Neural progenitor cell (in vitro differentiated cells): ENCODE results near the gene FYCO1. TPM values are rescaled to one million over a fixed set of nuclear protein-coding genes. Genes with fewer than 3 reads are reported as not detected.

Experiments
- DNase-seq: peaks from one replicate; pipeline ENCODE4 v3.0.0-alpha.2; 2016; ENCODE audit warnings: low spot score
- H2AFZ ChIP-seq: fragments of 200-600 bp; sonication (generic); replicated peaks from 2 replicates; pipeline ENCODE4 v1.6.1; 2016; ENCODE audit warnings: antibody characterized with exemption
- H3F3A ChIP-seq: fragments of 200-600 bp; sonication (generic); 2 replicates; pipeline ENCODE4 v1.6.1; 2016; ENCODE audit warnings: antibody characterized with exemption, low read depth
- H3K27ac ChIP-seq: fragments of 200-600 bp; sonication (generic); 2 replicates; pipeline ENCODE4 v1.5.1; 2016; ENCODE audit warnings: mild to moderate bottlenecking
- H3K27me3 ChIP-seq: fragments of 200-600 bp; sonication (generic); 2 replicates; pipeline ENCODE4 v1.6.1; 2016; ENCODE audit warnings: mild to moderate bottlenecking, moderate library complexity
- H3K36me3 ChIP-seq: fragments of 200-600 bp; sonication (generic); 2 replicates; pipeline ENCODE4 v1.5.1; 2016
- H3K4me1 ChIP-seq: fragments of 200-600 bp; sonication (generic); 2 replicates; pipeline ENCODE4 v1.6.1; 2016; ENCODE audit warnings: mixed run types
- H3K4me2 ChIP-seq: fragments of 200-600 bp; sonication (generic); 2 replicates; pipeline ENCODE4 v1.6.1; 2016
- H3K4me3 ChIP-seq: fragments of 200-600 bp; sonication (generic); 2 replicates; pipeline ENCODE4 v1.5.1; 2016
- H3K79me2 ChIP-seq: fragments of 200-600 bp; sonication (generic); 2 replicates; pipeline ENCODE4 v1.6.1; 2016; ENCODE audit warnings: low read depth
- H3K9ac ChIP-seq: fragments of 200-600 bp; sonication (generic); 2 replicates; pipeline ENCODE4 v1.6.1; 2016
- H3K9me3 ChIP-seq: fragments of 200-600 bp; sonication (generic); 2 replicates; pipeline ENCODE4 v1.5.1; 2016; ENCODE audit warnings: low read depth
- H4K20me1 ChIP-seq: fragments of 200-600 bp; sonication (generic); 2 replicates; pipeline ENCODE4 v1.6.1; 2016; ENCODE audit warnings: low read depth
- H3K27ac Mint-ChIP-seq: 3 replicates; pipeline ENCODE4 v1.8.0; 2021; ENCODE audit warnings: mixed read lengths
- H3K27me3 Mint-ChIP-seq: 2 replicates; pipeline ENCODE4 v1.8.0; 2022; ENCODE audit warnings: low read depth, mild to moderate bottlenecking, inconsistent platforms, moderate library complexity, mixed read lengths; ENCODE audit not compliant: insufficient read depth
- H3K36me3 Mint-ChIP-seq: 3 replicates; pipeline ENCODE4 v1.8.0; 2021; ENCODE audit warnings: mixed read lengths
- H3K4me1 Mint-ChIP-seq: 3 replicates; pipeline ENCODE4 v1.8.0; 2021; ENCODE audit warnings: mixed read lengths
- H3K4me3 Mint-ChIP-seq: 3 replicates; pipeline ENCODE4 v1.8.0; 2021; ENCODE audit warnings: mild to moderate bottlenecking, moderate library complexity, mixed read lengths
- H3K9me3 Mint-ChIP-seq: 3 replicates; pipeline ENCODE4 v1.8.0; 2020; ENCODE audit warnings: mixed read lengths
- CTCF ChIP-seq: fragments of 200-600 bp; sonication (generic); IDR thresholded peaks from 2 replicates; pipeline ENCODE4 v1.5.1; 2017; ENCODE audit warnings: antibody characterized with exemption, mild to moderate bottlenecking
- EZH2 ChIP-seq: fragments of 200-600 bp; sonication (generic); IDR thresholded peaks from 2 replicates; pipeline ENCODE4 v1.6.1; 2017; ENCODE audit warnings: antibody characterized with exemption, mild to moderate bottlenecking, moderate library complexity
- EZH2phosphoT487 ChIP-seq: fragments of 200-600 bp; sonication (generic); IDR thresholded peaks from 2 replicates; pipeline ENCODE4 v1.6.1; 2017; ENCODE audit warnings: antibody characterized with exemption
- total RNA-seq: library from RNA; depleted of rRNA; stranded (reverse); fragments of >200 nt; gene quantifications from 2 replicates; pipeline ENCODE4 v1.2.3, GENCODE V29; 2015; ENCODE audit warnings: low replicate concordance

Gene FYCO1
- total RNA-seq, 1 donor from 2014 or later, result 6.8 TPM

DNA sequence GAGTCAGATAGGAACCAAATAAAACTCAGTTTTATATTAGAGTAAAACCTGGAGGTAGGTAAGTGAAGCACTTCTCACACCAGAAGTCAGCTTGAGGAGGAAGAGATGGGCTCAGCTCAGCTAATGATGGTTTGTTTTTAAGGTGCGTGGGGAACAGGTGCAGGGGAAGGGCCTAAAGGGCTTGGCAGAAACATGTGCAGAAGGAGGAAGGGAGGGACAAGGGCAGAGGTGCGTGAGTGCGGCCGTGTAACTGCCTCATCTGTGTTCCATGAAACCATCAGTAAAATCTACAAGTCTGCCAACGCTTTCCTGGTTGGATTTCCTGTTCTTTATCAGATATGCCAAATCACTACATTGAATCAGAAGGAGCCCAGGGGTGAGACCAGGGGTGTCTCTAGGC is 19.9 kb downstream of the FYCO1 start:
- Histone ChIP-seq H3K4me3 (no peak overlapping the region), H3K9me3 (no peaks in the 10 kb centered on the region), H3K27me3 (no peaks in the 10 kb centered on the region), H4K20me1 (no peaks in the 10 kb centered on the region), H3K79me2 (no peaks in the 10 kb centered on the region), H3K9ac (no peak overlapping the region), H3K4me1 (no peaks in the 10 kb centered on the region), H2AFZ (no peak overlapping the region), H3K36me3 (peaks cover 4% of the 10 kb centered on the region), H3K4me2 (no peak overlapping the region), H3K27ac (no peak overlapping the region), H3F3A (no peaks in the 10 kb centered on the region)
- Mint-ChIP-seq H3K27ac (no peak overlapping the region), H3K9me3 (no peaks in the 10 kb centered on the region), H3K36me3 (peaks cover 13% of the 10 kb centered on the region), H3K27me3 (no peaks in the 10 kb centered on the region), H3K4me3 (no peak overlapping the region), H3K4me1 (no peaks in the 10 kb centered on the region)
- DNase-seq, result no peak
- TF ChIP-seq CTCF (no peak), EZH2phosphoT487 (no peak), EZH2 (no peak)

DNA sequence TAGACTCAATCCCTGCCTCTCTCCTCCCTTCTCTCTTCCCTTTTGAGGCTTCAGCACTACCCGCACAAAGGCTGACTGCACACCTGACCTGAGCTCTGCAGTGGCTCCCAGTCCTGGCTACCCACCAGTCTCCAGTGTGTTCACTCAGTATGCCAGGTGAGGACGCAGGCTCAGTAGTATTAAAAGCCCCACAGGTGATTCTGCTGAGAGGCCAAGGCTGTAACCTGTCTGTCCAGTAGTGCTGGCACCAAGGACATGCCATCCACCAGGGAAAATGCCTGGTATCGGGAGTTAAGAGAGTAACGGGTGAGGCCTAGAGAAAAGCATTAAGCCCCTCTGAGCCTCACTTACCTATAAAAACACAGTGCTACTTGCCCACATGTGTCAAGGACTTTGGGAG is 20.9 kb downstream of the FYCO1 start:
- H3K27me3 ChIP-seq, result no peaks in the 10 kb centered on the region
- no peaks in the 10 kb centered on the region for H3F3A ChIP-seq
- H3K27ac ChIP-seq, result no peak overlapping the region
- H3K4me2 ChIP-seq, result no peak overlapping the region
- Mint-ChIP-seq H3K4me3 (no peak overlapping the region), H3K4me1 (no peaks in the 10 kb centered on the region), H3K36me3 (peaks cover 14% of the 10 kb centered on the region), H3K27me3 (no peaks in the 10 kb centered on the region), H3K27ac (no peak overlapping the region), H3K9me3 (no peaks in the 10 kb centered on the region)
- H3K4me3 ChIP-seq, result no peak overlapping the region
- H3K36me3 ChIP-seq, result no peaks in the 10 kb centered on the region
- no peaks in the 10 kb centered on the region for H3K9me3 ChIP-seq
- H2AFZ ChIP-seq, result no peak overlapping the region
- H3K4me1 ChIP-seq, result no peaks in the 10 kb centered on the region
- no peaks in the 10 kb centered on the region for H4K20me1 ChIP-seq
- no peak for TF ChIP-seq EZH2phosphoT487
- DNase-seq, result no peak
- no peak overlapping the region for H3K9ac ChIP-seq
- H3K79me2 ChIP-seq, result no peaks in the 10 kb centered on the region

GRCh38 chr3:45972534-45973402 is 22.9 kb downstream of the FYCO1 start:
- H3K79me2 ChIP-seq, result no peaks in the 10 kb centered on the region
- H3K4me2 ChIP-seq, result no peak overlapping the region
- no peaks in the 10 kb centered on the region for H3K27me3 ChIP-seq
- H4K20me1 ChIP-seq, result no peaks in the 10 kb centered on the region
- peaks cover 14% of the 10 kb centered on the region for H3K36me3 Mint-ChIP-seq
- H3K27ac ChIP-seq, result no peak overlapping the region
- DNase-seq, result no peak
- no peaks in the 10 kb centered on the region for H3K9me3 Mint-ChIP-seq
- H3K9me3 ChIP-seq, result no peaks in the 10 kb centered on the region
- H3K27me3 Mint-ChIP-seq, result no peaks in the 10 kb centered on the region
- H3K9ac ChIP-seq, result no peak overlapping the region
- no peaks in the 10 kb centered on the region for H3K36me3 ChIP-seq
- TF ChIP-seq EZH2 (no peak), EZH2phosphoT487 (no peak), CTCF (no peak)
- H3F3A ChIP-seq, result no peaks in the 10 kb centered on the region
- no peak overlapping the region for H2AFZ ChIP-seq
- no peak overlapping the region for H3K27ac Mint-ChIP-seq
- no peak overlapping the region for H3K4me3 ChIP-seq
- H3K4me1 ChIP-seq, result no peaks in the 10 kb centered on the region
- no peak overlapping the region for H3K4me3 Mint-ChIP-seq
- H3K4me1 Mint-ChIP-seq, result no peaks in the 10 kb centered on the region

GRCh38 chr3:45969953-45970352 is 25.7 kb downstream of the FYCO1 start:
- Mint-ChIP-seq H3K9me3 (no peaks in the 10 kb centered on the region), H3K27me3 (no peaks in the 10 kb centered on the region), H3K27ac (no peak overlapping the region), H3K36me3 (peaks cover 14% of the 10 kb centered on the region), H3K4me3 (no peak overlapping the region), H3K4me1 (no peaks in the 10 kb centered on the region)
- H3K4me1 ChIP-seq, result no peaks in the 10 kb centered on the region
- no peaks in the 10 kb centered on the region for H3K9me3 ChIP-seq
- no peak overlapping the region for H3K4me3 ChIP-seq
- TF ChIP-seq EZH2 (no peak), CTCF (no peak), EZH2phosphoT487 (no peak)
- no peak overlapping the region for H3K9ac ChIP-seq
- H4K20me1 ChIP-seq, result no peaks in the 10 kb centered on the region
- no peaks in the 10 kb centered on the region for H3F3A ChIP-seq
- no peaks in the 10 kb centered on the region for H3K36me3 ChIP-seq
- no peak overlapping the region for H3K4me2 ChIP-seq
- no peaks in the 10 kb centered on the region for H3K79me2 ChIP-seq
- no peak overlapping the region for H3K27ac ChIP-seq
- no peak overlapping the region for H2AFZ ChIP-seq
- DNase-seq, result no peak
- H3K27me3 ChIP-seq, result no peaks in the 10 kb centered on the region
